Lower leg skin (tissue), 3 donors: ENCODE data around the gene C11orf21.

ENCODE experiments used
- POLR2A ChIP-seq, 2 donors: fragments of 450-650 bp; IDR thresholded peaks; one replicate each; pipeline ENCODE4 v1.6.1; 2016 to 2017; ENCODE audit warnings: antibody characterized with exemption in 2 of 2, mild to moderate bottlenecking in 1 of 2, moderate library complexity in 1 of 2
- TF ChIP-seq, protein P1 (sequence below), 3 donors: fragments of 450-650 bp; IDR thresholded peaks; one replicate each; pipeline ENCODE4 v1.5.1; 2016; ENCODE audit warnings: antibody characterized with exemption in 3 of 3, mild to moderate bottlenecking in 3 of 3, moderate library complexity in 2 of 3

- no peak for TF ChIP-seq POLR2A (IDR thresholded peaks at IDR 0.05)
- TF ChIP-seq, protein P1, sequence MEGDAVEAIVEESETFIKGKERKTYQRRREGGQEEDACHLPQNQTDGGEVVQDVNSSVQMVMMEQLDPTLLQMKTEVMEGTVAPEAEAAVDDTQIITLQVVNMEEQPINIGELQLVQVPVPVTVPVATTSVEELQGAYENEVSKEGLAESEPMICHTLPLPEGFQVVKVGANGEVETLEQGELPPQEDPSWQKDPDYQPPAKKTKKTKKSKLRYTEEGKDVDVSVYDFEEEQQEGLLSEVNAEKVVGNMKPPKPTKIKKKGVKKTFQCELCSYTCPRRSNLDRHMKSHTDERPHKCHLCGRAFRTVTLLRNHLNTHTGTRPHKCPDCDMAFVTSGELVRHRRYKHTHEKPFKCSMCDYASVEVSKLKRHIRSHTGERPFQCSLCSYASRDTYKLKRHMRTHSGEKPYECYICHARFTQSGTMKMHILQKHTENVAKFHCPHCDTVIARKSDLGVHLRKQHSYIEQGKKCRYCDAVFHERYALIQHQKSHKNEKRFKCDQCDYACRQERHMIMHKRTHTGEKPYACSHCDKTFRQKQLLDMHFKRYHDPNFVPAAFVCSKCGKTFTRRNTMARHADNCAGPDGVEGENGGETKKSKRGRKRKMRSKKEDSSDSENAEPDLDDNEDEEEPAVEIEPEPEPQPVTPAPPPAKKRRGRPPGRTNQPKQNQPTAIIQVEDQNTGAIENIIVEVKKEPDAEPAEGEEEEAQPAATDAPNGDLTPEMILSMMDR (IDR thresholded peaks at IDR 0.05), result no peak
Measured at GRCh38 chr11:2321311-2321683, 19.6 kb upstream of the C11orf21 start.
